Measurements from ENCODE around the gene TLE4. TPM values are rescaled to one million over a fixed set of nuclear protein-coding genes. Genes with fewer than 3 reads are reported as not detected.

Gene TLE4
- polyA plus RNA-seq, 1 donor (not counting 4 experiments of a cell fraction or from before 2014, with no cell fraction given) = 14.7 TPM

DNA sequence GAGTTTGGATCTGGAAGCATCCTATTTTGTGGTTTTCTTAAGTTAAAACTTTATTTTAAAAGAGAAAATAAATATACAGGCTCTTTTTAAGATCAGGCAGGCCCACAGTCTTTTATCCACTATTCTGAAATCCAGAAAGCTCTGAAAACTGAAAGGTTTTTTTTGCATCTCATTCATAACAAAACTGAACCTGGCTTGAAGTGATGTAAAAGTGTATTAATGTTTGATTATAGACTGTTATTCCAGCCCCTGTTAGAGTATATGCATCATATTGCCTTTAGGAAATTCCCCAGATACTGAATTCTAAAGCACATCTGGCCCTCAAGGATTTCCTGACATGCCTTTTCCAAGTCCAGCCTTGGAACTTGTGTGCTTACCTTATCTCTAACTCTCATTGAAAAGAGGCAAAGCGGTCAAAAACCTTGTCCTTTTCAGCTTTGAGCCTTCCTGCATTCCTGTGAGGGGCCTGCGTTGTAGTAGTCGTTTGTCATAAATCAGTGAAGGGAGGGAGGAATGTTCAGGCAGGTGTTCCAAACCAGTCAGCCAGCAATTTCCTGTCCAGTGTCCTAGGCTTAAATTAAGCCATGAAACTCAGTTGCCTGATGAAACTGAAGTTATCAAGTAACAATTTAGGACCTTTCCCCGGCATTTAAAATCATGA, 110.4 kb downstream of the TLE4 start:
- DNase-seq (ENCODE audit: low read depth, low spot score) (no peak), FAIRE-seq (no peak)
- H3K4me3 ChIP-seq (ENCODE audit: control insufficient read depth in 2 of 3, extremely low read depth in 1 of 3, insufficient read depth in 2 of 3, low read depth in 1 of 3, low read length in 3 of 3) = no peak overlapping the region
- H3K9me1 ChIP-seq (ENCODE audit: control insufficient read depth, extremely low read depth, insufficient read depth, low read length) = no peaks in the 10 kb centered on the region
- no peak overlapping the region for H3K9ac ChIP-seq (ENCODE audit: control insufficient read depth, extremely low read depth, insufficient read depth, low read length)
- H3K9me3 ChIP-seq (ENCODE audit: control insufficient read depth, low read depth, low read length) = no peaks in the 10 kb centered on the region
- no peaks in the 10 kb centered on the region for H3K36me3 ChIP-seq (ENCODE audit: control insufficient read depth in 2 of 2, extremely low read depth in 1 of 2, insufficient read depth in 2 of 2, low read length in 2 of 2)
- H3K79me2 ChIP-seq (ENCODE audit: control insufficient read depth, insufficient read depth, low read length) = no peaks in the 10 kb centered on the region
- no peak overlapping the region for H3K4me2 ChIP-seq (ENCODE audit: control insufficient read depth, extremely low read depth, insufficient read depth, low read depth, low read length)
- no peaks in the 10 kb centered on the region for H4K20me1 ChIP-seq (ENCODE audit: control insufficient read depth, extremely low read depth, insufficient read depth, low read length)
- peaks cover 4% of the 10 kb centered on the region for H3K4me1 ChIP-seq (ENCODE audit: control insufficient read depth, extremely low read depth, insufficient read depth, low read length)
- no peak overlapping the region for H2AFZ ChIP-seq (ENCODE audit: control insufficient read depth, low read length)
- H3K27me3 ChIP-seq (ENCODE audit: control insufficient read depth, extremely low read depth, insufficient read depth, low read length) = no peaks in the 10 kb centered on the region
- H3K27ac ChIP-seq (ENCODE audit: control insufficient read depth, insufficient read depth, low read length) = no peak overlapping the region
- dilution Hi-C loops (cut with MboI; ENCODE audit: extremely low pct_ligation_motif_present, low sequenced_read_pairs) = loop anchor here (25.0 kb wide), 1 partner anchor 105 kb away; no protein-coding TSS in a partner anchor
- no peak for TF ChIP-seq CTCF (optimal IDR thresholded peaks at IDR 0.05 in 1 of 3, IDR thresholded peaks at IDR 0.05 in 1 of 3, conservative IDR thresholded peaks at IDR 0.05 in 1 of 3; ENCODE audit: extremely low read depth in 1 of 3, insufficient read depth in 2 of 3, low read length in 3 of 3)

DNA sequence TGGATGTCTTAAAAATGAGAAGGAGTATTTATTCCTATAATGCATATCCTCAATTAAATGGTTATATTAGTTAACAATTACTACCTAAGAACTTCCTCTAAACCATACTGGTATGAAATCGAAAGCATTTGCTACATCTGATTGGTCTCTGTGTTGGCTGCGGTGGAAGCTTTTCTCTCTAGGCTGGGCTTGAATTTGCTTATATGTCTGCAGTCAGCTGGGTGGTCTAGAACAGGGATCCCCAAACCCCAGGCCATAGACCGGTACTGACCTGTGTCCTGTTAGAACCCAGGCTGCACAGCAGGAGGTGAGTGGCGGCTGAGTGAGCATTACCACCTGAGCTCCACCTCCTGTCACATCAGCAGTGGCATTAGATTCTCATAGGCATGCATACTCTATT, 112.3 kb downstream of the TLE4 start:
- dilution Hi-C loops (cut with MboI; ENCODE audit: extremely low pct_ligation_motif_present, low sequenced_read_pairs) = loop anchor here (25.0 kb wide), 1 partner anchor 103 kb away; no protein-coding TSS in a partner anchor
- Histone ChIP-seq H3K79me2 (ENCODE audit: control insufficient read depth, insufficient read depth, low read length) (no peaks in the 10 kb centered on the region), H4K20me1 (ENCODE audit: control insufficient read depth, extremely low read depth, insufficient read depth, low read length) (no peaks in the 10 kb centered on the region), H3K4me3 (ENCODE audit: control insufficient read depth in 2 of 3, extremely low read depth in 1 of 3, insufficient read depth in 2 of 3, low read depth in 1 of 3, low read length in 3 of 3) (no peak overlapping the region), H2AFZ (ENCODE audit: control insufficient read depth, low read length) (no peak overlapping the region), H3K9me3 (ENCODE audit: control insufficient read depth, low read depth, low read length) (no peaks in the 10 kb centered on the region), H3K9me1 (ENCODE audit: control insufficient read depth, extremely low read depth, insufficient read depth, low read length) (no peaks in the 10 kb centered on the region), H3K4me1 (ENCODE audit: control insufficient read depth, extremely low read depth, insufficient read depth, low read length) (peaks cover 4% of the 10 kb centered on the region), H3K4me2 (ENCODE audit: control insufficient read depth, extremely low read depth, insufficient read depth, low read depth, low read length) (no peak overlapping the region), H3K36me3 (ENCODE audit: control insufficient read depth in 2 of 2, extremely low read depth in 1 of 2, insufficient read depth in 2 of 2, low read length in 2 of 2) (peaks cover 0 to 1% of the 10 kb centered on the region in 2 experiments), H3K9ac (ENCODE audit: control insufficient read depth, extremely low read depth, insufficient read depth, low read length) (no peak overlapping the region), H3K27me3 (ENCODE audit: control insufficient read depth, extremely low read depth, insufficient read depth, low read length) (no peaks in the 10 kb centered on the region), H3K27ac (ENCODE audit: control insufficient read depth, insufficient read depth, low read length) (no peak overlapping the region)
- FAIRE-seq = no peak
- TF ChIP-seq EZH2 (IDR thresholded peaks at IDR 0.05; ENCODE audit: low read length) (no peak), CTCF (optimal IDR thresholded peaks at IDR 0.05 in 1 of 3, IDR thresholded peaks at IDR 0.05 in 1 of 3, conservative IDR thresholded peaks at IDR 0.05 in 1 of 3; ENCODE audit: extremely low read depth in 1 of 3, insufficient read depth in 2 of 3, low read length in 3 of 3) (no peak)
- no peak for DNase-seq (ENCODE audit: low read depth, low spot score)

Measured in keratinocyte (primary cell).